Body of pancreas (tissue), 4 donors: ENCODE results near the gene CYBB. TPM values are rescaled to one million over a fixed set of nuclear protein-coding genes. Genes with fewer than 3 reads are reported as not detected.

Experiments
- ATAC-seq: fragments of 150-250 bp; one replicate; pipeline ENCODE4 v1.9.1; 2016
- DNase-seq, 4 donors: peaks; one replicate each; pipeline ENCODE4 v3.0.0-alpha.2; 2019
- H3K27ac ChIP-seq, 4 donors: fragments of 200-600 bp; sonication (generic); 1 replicate in 3 of 4; 2 replicates in 1 of 4; pipeline versions ENCODE4 v1.5.1 to v1.6.1; 2016 to 2019; ENCODE audit warnings: mild to moderate bottlenecking in 1 of 4, mixed read lengths in 1 of 4, moderate library complexity in 1 of 4
- H3K27me3 ChIP-seq, 2 donors: fragments of 200-600 bp; sonication (generic); one replicate each; pipeline ENCODE4 v1.6.0; 2016; ENCODE audit warnings: mild to moderate bottlenecking in 1 of 2
- H3K36me3 ChIP-seq, 2 donors: fragments of 200-600 bp; sonication (generic); replicated peaks in 1 of 2; 2 replicates each; pipeline ENCODE4 v1.5.1; 2016; ENCODE audit warnings: low read depth in 2 of 2; ENCODE audit not compliant: insufficient read depth in 1 of 2
- H3K4me1 ChIP-seq: fragments of 200-600 bp; sonication (generic); one replicate; pipeline ENCODE4 v1.6.0; 2016
- H3K4me3 ChIP-seq, 2 donors: fragments of 200-600 bp; sonication (generic); 1 replicate in 1 of 2; 2 replicates in 1 of 2; pipeline ENCODE4 v1.5.1; 2016 to 2019
- H3K9me3 ChIP-seq, 3 donors: fragments of 200-600 bp; sonication (generic); 1 replicate in 2 of 3; 2 replicates in 1 of 3; pipeline ENCODE4 v1.5.1; 2016
- CTCF ChIP-seq, 7 experiments: fragments of 450-650 bp in 4 of 7; fragments of 200-600 bp in 3 of 7; sonication (generic) in 3 of 7; IDR thresholded peaks; one replicate each; pipeline ENCODE4 v1.5.1; 2016 to 2019; ENCODE audit warnings: antibody characterized with exemption in 7 of 7
- POLR2A ChIP-seq, 3 donors: fragments of 450-650 bp; IDR thresholded peaks; one replicate each; pipeline ENCODE4 v1.6.1; 2016; ENCODE audit warnings: antibody characterized with exemption in 3 of 3, mild to moderate bottlenecking in 2 of 3
- WGBS, 2 donors: methylation state at CpG; one replicate each; pipeline ENCODE4 v1.1.5; 2017; 5-methylcytosine and 5-hydroxymethylcytosine counted together
- intact Hi-C: fragments of 100-400 bp; cut with DNase I; formaldehyde crosslinking; loops from one replicate; pipeline ENCODE4 v1.15.1; 2023
- total RNA-seq, 2 donors: library from RNA; depleted of rRNA; stranded (reverse); fragments of >200 nt; gene quantifications; one replicate each; pipeline ENCODE4 v1.1.0, GENCODE V29; 2016

The CYBB gene
- total RNA-seq, 2 donors from 2014 or later, result 3.6 to 11.2 TPM

GRCh38 chrX:37846141-37846540 is 66.3 kb downstream of the CYBB start:
- H3K4me3 ChIP-seq, result no peak overlapping the region
- no peaks in the 10 kb centered on the region for H3K36me3 ChIP-seq
- 70 to 85% methylated on average over 3 of the region's 3 CpGs for WGBS, 2 donors
- H3K9me3 ChIP-seq, result no peaks in the 10 kb centered on the region
- DNase-seq, result no peak
- no peak for TF ChIP-seq POLR2A (IDR thresholded peaks at IDR 0.05)
- TF ChIP-seq CTCF (IDR thresholded peaks at IDR 0.05), result no peak
- H3K27me3 ChIP-seq, result no peaks in the 10 kb centered on the region
- intact Hi-C loops, result no loop called here
- H3K27ac ChIP-seq, result no peak overlapping the region
- ATAC-seq, result no peak
- peaks cover 5% of the 10 kb centered on the region for H3K4me1 ChIP-seq

GRCh38 chrX:37846558-37846933 is 66.7 kb downstream of the CYBB start:
- intact Hi-C loops, result no loop called here

DNA sequence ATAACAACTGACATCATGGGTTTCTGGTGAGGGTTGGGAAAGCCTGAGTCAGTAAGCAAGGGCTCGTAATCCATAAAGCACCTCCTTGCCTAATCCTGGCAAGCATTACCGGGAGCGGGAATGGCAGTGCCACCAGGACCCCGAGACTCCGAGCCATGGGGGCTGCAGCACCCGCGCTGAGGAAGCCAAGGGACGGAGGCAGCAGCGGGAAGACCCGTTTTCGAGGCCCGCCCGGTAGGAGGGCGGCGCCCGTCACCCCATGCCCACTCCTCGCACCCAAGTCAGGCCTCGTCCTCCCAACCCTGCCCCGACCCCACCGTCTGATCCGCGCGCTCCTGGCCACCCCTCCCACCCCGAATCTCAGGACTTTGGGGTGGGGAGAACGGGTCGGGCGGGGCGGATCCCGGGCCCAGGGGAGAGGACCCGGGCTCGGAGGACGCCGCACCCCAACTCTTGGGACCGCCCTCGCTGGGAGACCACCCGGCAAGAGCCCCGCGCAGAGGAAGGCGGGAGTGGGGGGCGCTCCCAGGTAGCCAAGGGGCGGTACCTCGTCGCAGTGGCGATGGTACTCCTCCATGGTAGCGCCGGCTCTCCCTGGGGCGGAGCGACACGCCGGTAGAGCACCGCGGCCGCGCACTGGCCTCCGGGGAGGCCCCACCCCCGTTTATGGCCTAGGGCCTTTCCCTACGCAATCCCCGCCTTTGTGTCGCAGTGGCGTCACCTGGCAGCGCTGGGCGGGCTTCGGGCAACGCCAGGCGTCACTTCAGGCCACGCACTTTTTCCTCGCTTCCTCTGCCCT is 67.3 kb downstream of the CYBB start, which contains the start of gene DYNLT3:
TSS of gene DYNLT3 (minus strand) at position 638 of the 799 bp plus-strand sequence. CDS start at position 577, 61 bp downstream.
- WGBS, 2 donors, result 0% methylated on average over 3 to 34 of the region's 67 CpGs
- H3K27me3 ChIP-seq, result no peaks in the 10 kb centered on the region
- H3K4me1 ChIP-seq, result peaks cover 5% of the 10 kb centered on the region
- intact Hi-C loops, result no loop called here
- no peaks in the 10 kb centered on the region for H3K36me3 ChIP-seq
- ATAC-seq, result peak; percentile 100
- TF ChIP-seq CTCF (IDR thresholded peaks at IDR 0.05) (peak in 1 of 7 experiments; percentile 7), POLR2A (IDR thresholded peaks at IDR 0.05) (peak; percentile 76 to 84 (median 79))
- H3K4me3 ChIP-seq, result peak within 1 kb of the TSS; percentile 26 to 69
- DNase-seq, result peak; percentile 83 to 88 (median 87)
- H3K9me3 ChIP-seq, result no peaks in the 10 kb centered on the region
- peak within 1 kb of the TSS; percentile 55 to 77 (median 70) for H3K27ac ChIP-seq

More at GRCh38 chrX:37846558-37846933, 66.7 kb downstream of the CYBB start:
- ATAC-seq (no peak), DNase-seq (no peak)
- H3K4me1 ChIP-seq, result peaks cover 5% of the 10 kb centered on the region
- H3K27ac ChIP-seq, result peak overlapping the region in 3 of 4 donors; percentile 55 to 77 (median 74)
- H3K4me3 ChIP-seq, result no peak overlapping the region
- WGBS, 2 donors, result 38% methylated on average over 1 of the region's 1 CpG
- H3K36me3 ChIP-seq, result no peaks in the 10 kb centered on the region
- H3K27me3 ChIP-seq, result no peaks in the 10 kb centered on the region
- H3K9me3 ChIP-seq, result no peaks in the 10 kb centered on the region
- TF ChIP-seq CTCF (IDR thresholded peaks at IDR 0.05), result no peak
- TF ChIP-seq POLR2A (IDR thresholded peaks at IDR 0.05), result no peak

DNA sequence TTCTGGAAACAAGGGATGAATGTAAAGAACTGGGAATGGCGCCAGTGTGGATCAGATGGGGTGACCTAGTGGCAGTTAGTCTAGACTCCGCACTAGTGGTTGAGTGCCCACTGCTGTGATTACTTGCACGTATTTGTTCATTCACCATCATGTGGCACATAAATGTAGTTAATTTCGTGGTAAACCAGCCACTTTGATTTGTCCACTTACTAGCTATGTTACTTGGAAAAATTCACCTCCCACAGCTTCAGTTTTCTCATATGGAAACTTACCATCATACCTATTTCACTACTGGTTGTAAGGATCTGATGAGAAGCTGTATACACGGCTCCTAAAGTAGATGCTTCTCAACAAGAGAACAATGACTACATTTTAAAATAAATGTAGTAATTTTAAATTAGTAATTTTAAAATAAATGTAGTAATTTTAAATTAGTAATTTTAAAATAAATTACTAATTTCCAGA is 67.9 kb downstream of the CYBB start:
- Histone ChIP-seq H3K9me3 (no peaks in the 10 kb centered on the region), H3K4me3 (peak overlapping the region in 1 of 2 donors; percentile 69), H3K27me3 (no peaks in the 10 kb centered on the region), H3K4me1 (peaks cover 5% of the 10 kb centered on the region), H3K27ac (peak overlapping the region; percentile 18 to 77 (median 70)), H3K36me3 (no peaks in the 10 kb centered on the region)
- ATAC-seq, result no peak
- no peak for DNase-seq
- intact Hi-C loops, result no loop called here
- WGBS, 2 donors, result 10 to 23% methylated on average over 3 to 5 of the region's 5 CpGs
- TF ChIP-seq CTCF (IDR thresholded peaks at IDR 0.05), result no peak
- no peak for TF ChIP-seq POLR2A (IDR thresholded peaks at IDR 0.05)
